ENCODE measurements around the gene PLP1.
"Not testable (repeated sequence)": the region's sequence is repeated elsewhere in the genome, so short reads cannot be mapped to it uniquely, and the experiment has no call there.

Gene PLP1

DNA sequence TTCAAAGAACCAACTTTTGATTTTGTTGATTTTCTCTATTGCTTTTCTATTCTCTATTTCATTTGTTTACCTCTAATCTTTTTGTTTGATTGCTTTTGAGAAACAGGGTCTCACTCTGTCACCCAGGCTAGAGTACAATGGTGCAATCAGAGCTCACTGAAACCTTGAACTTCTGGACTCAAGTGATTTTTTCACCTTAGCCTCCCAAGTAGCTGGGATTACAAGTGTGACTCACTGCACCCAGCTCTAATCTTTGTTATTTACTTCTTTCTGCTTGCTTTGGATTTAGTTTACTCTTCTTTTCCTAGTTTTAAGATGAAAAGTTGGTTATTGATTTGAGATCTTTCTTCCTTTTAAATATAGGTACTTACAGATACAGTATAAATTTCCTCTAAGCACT is 29.2 kb downstream of the PLP1 start:
- H3K4me3 ChIP-seq (ENCODE audit: low read depth, low read length) = no peak overlapping the region

DNA sequence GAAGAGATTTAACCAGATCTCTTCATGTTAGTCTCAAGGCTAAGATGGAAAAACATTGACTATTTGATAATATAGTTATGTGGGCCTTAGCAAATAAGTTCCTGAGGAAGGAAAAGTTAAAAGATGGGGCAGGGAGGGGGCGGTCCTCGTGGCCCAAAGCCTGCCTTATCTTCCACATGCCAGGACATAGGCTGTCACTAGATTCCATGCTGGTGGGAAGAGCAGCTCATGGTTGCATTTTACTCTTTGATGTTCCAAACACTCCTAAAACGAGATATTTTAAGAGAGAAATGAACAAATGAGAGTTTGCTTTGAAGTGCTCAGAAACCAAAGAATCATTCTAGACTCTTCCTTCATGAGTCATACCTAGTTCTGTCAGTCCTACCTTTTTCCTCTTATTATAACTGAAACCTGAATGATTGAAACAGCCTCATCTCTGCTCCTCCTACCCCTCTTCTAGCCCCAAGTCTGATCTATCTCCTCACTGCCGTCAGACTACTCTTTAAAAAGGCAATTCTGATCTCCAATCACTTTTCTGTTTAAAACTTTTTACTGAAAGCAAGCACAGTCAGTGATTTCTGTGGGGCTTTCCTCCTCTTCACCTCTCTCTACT is 30.3 kb downstream of the PLP1 start:
- TF ChIP-seq, protein P1, sequence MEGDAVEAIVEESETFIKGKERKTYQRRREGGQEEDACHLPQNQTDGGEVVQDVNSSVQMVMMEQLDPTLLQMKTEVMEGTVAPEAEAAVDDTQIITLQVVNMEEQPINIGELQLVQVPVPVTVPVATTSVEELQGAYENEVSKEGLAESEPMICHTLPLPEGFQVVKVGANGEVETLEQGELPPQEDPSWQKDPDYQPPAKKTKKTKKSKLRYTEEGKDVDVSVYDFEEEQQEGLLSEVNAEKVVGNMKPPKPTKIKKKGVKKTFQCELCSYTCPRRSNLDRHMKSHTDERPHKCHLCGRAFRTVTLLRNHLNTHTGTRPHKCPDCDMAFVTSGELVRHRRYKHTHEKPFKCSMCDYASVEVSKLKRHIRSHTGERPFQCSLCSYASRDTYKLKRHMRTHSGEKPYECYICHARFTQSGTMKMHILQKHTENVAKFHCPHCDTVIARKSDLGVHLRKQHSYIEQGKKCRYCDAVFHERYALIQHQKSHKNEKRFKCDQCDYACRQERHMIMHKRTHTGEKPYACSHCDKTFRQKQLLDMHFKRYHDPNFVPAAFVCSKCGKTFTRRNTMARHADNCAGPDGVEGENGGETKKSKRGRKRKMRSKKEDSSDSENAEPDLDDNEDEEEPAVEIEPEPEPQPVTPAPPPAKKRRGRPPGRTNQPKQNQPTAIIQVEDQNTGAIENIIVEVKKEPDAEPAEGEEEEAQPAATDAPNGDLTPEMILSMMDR (IDR thresholded peaks at IDR 0.05; ENCODE audit: borderline replicate concordance, insufficient read depth, low read depth, low read length) = no peak
- no peak overlapping the region for H3K4me3 ChIP-seq (ENCODE audit: low read depth, low read length)

More for the DNA sequence above, 29.2 kb downstream of the PLP1 start:
- TF ChIP-seq, protein P1 (IDR thresholded peaks at IDR 0.05; ENCODE audit: borderline replicate concordance, insufficient read depth, low read depth, low read length) = no peak

DNA sequence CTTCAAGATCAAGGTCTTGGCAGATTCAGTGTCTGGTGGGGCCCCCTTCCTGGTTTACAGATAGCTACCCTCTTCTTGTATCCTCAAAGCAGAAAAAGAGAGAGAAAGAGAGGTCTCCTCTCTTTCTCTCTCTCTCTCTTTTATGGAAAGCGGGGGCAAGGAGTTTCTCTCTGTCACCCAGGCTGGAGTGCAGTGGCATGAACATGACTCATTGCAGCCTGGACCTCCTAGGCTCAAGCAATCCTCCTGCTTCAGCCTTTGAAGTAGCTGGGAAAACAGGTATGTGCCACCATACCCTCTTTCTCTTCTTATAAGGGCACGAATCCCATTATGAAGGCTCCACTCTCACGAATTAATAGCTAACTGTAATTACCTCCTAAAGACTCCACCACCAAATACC is 35.2 kb downstream of the PLP1 start:
- TF ChIP-seq, protein P1 (IDR thresholded peaks at IDR 0.05; ENCODE audit: borderline replicate concordance, insufficient read depth, low read depth, low read length) = no peak
- no peak overlapping the region for H3K4me3 ChIP-seq (ENCODE audit: low read depth, low read length)

DNA sequence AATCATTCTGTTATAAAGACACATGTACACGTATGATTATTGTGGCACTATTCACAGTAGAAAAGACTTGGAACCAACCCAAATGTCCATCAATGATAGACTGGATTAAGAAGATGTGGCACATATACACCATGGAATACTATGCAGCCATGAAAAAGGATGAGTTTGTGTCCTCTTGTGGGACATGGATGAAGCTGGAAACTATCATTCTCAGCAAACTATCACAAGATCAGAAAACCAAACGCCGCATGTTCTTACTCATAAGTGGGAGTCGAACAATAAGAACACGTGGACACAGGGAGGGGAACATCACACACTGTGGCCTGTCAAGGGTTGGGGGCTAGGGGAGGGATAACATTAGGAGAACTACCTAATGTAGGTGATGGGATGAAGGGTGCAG is 40.5 kb downstream of the PLP1 start:
- not testable (repeated sequence) for H3K4me3 ChIP-seq (ENCODE audit: low read depth, low read length)

DNA sequence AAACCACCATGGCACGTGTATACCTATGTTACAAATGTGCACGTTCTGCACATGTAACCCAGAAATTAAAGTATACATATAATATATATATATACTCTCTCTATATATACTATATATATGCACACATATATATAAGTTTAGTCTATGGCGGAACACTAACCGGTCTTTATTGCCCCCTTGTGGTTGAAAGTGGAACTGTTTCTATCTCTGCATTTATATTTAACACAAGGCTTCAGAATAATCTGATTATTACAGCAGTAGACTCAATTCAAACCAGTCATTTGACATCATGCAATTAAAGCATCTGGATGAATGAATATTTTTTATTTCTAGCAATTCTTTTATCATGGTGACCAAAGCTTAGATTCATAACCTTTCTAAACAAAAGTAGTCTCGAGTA is 40.9 kb downstream of the PLP1 start:
- no peak overlapping the region for H3K4me3 ChIP-seq (ENCODE audit: low read depth, low read length)
- TF ChIP-seq, protein P1 (IDR thresholded peaks at IDR 0.05; ENCODE audit: borderline replicate concordance, insufficient read depth, low read depth, low read length) = 0 out of 2 replicates have a peak, but pooled peaks have one; percentile 27

DNA sequence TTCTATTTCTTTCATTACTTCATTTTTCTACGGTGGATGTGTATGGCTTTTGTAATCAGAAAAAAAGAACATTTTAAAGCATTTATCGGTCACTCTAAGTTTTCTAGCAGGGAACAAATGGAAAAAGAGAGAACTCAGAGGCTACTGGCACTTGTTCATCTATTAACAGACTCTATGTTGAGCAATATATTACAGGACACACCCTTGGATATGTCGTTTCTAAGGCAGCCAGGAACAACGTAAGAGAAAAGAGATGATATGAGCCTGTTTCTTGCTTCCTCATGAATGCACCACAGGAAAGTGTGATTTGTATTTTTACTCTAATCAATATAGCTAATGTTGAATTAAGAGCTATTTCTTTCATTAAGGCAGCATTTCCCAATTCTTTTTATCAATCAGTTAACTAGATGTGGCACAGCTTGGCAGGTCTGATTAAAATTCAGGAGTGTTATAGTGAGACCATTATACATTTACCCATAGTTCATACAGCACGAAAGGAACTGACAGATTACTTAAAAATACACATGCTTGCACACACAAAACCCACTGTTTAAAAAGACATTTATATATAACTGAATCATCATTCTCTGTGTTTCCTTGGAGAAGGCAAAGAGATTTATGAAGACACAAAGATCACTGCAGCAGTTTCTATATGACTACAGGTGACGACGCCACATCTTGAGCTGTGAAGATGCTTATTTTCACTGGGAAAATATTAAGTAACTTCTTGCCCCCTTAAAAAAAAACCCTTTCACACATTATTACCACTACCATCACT is 42.4 kb downstream of the PLP1 start:
- no peak overlapping the region for H3K4me3 ChIP-seq (ENCODE audit: low read depth, low read length)
- TF ChIP-seq, protein P1 (IDR thresholded peaks at IDR 0.05; ENCODE audit: borderline replicate concordance, insufficient read depth, low read depth, low read length) = no peak

DNA sequence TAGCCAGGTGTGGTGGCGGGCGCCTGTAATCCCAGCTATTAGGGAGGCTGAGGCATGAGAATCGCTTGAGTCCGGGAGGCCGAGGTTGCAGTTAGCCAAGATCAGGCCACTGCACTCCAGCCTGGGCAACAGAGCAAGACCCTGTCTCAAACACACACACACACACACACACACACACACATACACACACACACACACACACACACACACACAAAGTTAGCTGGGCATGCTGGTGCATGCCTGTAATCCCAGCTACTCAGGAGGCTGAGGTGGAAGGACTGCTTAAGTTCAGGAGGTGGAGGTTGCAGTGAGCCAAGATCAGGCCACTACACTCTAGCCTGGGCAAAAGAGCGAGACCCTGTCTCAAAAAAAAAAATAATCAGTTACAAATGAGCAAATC is 44.2 kb downstream of the PLP1 start:
- not testable (repeated sequence) for H3K4me3 ChIP-seq (ENCODE audit: low read depth, low read length)

DNA sequence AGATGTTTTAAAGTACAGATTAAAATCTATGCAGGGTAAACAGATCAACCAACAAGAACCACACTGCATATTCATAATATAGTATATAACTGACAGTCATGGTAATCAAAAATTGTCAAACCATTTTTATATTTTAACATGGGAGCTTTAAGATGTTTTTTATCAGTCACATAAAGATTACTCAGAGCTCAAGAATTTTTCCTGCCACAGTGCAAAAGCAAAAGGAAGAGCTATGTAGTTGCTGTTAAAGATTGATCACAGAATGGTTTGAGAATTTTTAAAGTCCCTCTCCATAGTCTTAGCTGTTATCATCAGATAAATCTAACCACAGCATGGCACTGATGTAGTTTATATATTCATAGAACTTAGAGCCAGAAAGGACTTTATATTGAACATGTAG is 47.0 kb downstream of the PLP1 start:
- no peak overlapping the region for H3K4me3 ChIP-seq (ENCODE audit: low read depth, low read length)
- TF ChIP-seq, protein P1 (IDR thresholded peaks at IDR 0.05; ENCODE audit: borderline replicate concordance, insufficient read depth, low read depth, low read length) = no peak

Data from GM12875 (cell line).